Measurements from ENCODE around the gene FAM193B. TPM values are rescaled to one million over a fixed set of nuclear protein-coding genes. Genes with fewer than 3 reads are reported as not detected.

The FAM193B gene
- total RNA-seq, 6 experiments from 2014 or later, result 22.1 to 55.4 (median 39.2) TPM

DNA sequence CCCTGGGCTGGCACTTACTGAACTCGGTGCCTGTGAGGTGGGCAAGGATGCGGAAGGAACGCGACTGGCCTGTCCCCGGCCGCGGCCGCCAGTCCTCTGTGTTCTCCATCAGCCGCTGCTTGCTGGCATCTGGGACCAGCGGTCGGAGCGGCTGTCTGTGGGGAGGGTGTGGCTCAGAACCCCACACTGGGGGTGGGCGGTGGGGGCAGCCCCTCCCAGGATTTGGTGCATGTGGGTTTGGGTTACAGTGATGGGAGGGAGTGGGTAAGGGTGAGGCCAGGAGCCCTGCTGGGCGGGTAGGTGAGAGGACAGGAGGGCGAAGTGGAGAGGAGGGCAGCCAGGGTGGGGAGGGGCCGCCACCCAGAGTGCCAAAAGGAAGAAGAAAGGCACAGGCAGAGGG is 63.4 kb downstream of the FAM193B start:
- Histone ChIP-seq H3K27ac (no peak overlapping the region), H3K4me1 (no peaks in the 10 kb centered on the region), H3K27me3 (no peaks in the 10 kb centered on the region), H3K4me3 (no peak overlapping the region), H3K36me3 (peaks cover 0 to 2% (median 0%) of the 10 kb centered on the region in 4 donors), H3K9me3 (no peaks in the 10 kb centered on the region)
- ATAC-seq (no peak), DNase-seq (no peak)
- 96% methylated on average over 3 of the region's 16 CpGs for WGBS (ENCODE audit: insufficient coverage, low coverage, low lambda C conversion rate, missing lambda C conversion rate)
- TF ChIP-seq, protein P1, sequence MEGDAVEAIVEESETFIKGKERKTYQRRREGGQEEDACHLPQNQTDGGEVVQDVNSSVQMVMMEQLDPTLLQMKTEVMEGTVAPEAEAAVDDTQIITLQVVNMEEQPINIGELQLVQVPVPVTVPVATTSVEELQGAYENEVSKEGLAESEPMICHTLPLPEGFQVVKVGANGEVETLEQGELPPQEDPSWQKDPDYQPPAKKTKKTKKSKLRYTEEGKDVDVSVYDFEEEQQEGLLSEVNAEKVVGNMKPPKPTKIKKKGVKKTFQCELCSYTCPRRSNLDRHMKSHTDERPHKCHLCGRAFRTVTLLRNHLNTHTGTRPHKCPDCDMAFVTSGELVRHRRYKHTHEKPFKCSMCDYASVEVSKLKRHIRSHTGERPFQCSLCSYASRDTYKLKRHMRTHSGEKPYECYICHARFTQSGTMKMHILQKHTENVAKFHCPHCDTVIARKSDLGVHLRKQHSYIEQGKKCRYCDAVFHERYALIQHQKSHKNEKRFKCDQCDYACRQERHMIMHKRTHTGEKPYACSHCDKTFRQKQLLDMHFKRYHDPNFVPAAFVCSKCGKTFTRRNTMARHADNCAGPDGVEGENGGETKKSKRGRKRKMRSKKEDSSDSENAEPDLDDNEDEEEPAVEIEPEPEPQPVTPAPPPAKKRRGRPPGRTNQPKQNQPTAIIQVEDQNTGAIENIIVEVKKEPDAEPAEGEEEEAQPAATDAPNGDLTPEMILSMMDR (IDR thresholded peaks at IDR 0.05), result no peak
- no peak for TF ChIP-seq POLR2A (IDR thresholded peaks at IDR 0.05)
- intact Hi-C loops (cut with DNase I), result no loop called here

DNA sequence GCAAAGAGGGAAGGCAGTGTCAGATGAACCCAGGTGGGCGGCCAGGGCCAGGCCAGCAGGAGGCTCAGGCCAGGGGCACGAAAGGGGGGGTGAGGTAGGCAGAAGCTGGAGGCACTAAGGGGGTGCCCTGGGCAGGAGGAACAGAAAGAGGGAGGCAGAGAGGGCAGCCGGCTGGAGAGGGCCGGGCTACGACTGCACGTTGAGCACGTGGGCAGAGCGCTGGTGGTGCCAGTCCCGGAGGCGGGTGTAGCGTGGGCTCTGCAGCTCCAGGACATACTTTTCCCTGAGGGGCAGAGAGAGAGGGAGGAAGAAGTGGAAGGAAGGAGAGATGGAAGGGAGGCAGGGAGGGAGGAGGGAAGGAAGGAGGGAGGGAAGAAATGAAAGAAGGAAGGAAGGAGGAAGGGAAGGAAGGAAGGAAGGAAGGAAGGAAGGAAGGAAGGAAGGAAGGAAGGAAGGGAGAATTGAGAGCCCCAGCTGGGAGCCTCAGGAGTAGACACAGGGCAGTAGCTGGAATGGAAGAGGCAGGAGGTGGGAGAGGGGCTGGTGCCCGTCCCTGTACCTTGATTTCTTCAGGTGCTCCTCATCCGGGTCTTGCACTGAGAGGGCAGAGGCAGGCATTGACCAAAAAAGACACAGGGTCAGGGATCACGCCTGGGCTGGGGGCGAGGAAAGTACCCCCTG is 63.9 kb downstream of the FAM193B start:
- no peak overlapping the region for H3K4me3 ChIP-seq
- peaks cover 0 to 2% (median 0%) of the 10 kb centered on the region in 4 donors for H3K36me3 ChIP-seq
- no peak overlapping the region for H3K27ac ChIP-seq
- DNase-seq, result no peak
- no peaks in the 10 kb centered on the region for H3K4me1 ChIP-seq
- no peaks in the 10 kb centered on the region for H3K9me3 ChIP-seq
- TF ChIP-seq, protein P1 (IDR thresholded peaks at IDR 0.05), result no peak
- no peak for TF ChIP-seq POLR2A (IDR thresholded peaks at IDR 0.05)
- ATAC-seq, result no peak
- intact Hi-C loops (cut with DNase I), result no loop called here
- H3K27me3 ChIP-seq, result no peaks in the 10 kb centered on the region
- 79% methylated on average over 10 of the region's 15 CpGs for WGBS (ENCODE audit: insufficient coverage, low coverage, low lambda C conversion rate, missing lambda C conversion rate)

DNA sequence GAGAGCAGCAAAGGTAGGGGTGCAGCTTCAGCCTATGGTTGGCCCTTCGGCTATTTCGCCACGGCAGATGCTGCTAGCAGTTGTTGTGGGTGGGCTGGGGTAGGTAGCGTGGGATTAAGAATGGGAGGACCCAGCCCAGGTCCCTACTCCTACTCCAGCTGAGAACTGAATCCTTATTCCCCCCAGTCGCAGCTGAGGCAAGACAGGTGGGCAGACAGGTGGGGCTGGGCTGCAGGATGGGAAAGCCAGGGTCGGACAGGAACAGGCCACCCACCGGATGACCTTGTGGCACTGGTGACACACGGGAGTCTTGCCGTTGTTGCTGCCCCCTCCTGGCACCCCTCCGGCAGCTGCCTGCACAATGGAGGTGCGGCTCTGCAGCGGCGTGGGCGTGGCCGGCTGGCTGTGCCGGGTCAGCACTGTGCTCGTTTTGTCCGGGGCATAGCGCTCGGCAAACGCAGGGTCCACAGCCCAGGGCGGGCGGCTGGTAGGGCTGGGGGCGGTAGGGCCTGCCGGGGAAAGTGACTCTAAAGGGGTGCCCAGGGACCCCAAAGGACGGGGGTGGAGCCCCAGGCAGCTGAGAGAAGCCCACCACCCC is 65.1 kb downstream of the FAM193B start:
- TF ChIP-seq POLR2A (IDR thresholded peaks at IDR 0.05), result no peak
- TF ChIP-seq, protein P1 (IDR thresholded peaks at IDR 0.05), result no peak
- ATAC-seq (no peak), DNase-seq (no peak)
- no peaks in the 10 kb centered on the region for H3K4me1 ChIP-seq
- H3K27me3 ChIP-seq, result no peaks in the 10 kb centered on the region
- H3K4me3 ChIP-seq, result no peak overlapping the region
- peaks cover 0 to 2% (median 0%) of the 10 kb centered on the region in 4 donors for H3K36me3 ChIP-seq
- no peaks in the 10 kb centered on the region for H3K9me3 ChIP-seq
- intact Hi-C loops (cut with DNase I), result no loop called here
- H3K27ac ChIP-seq, result no peak overlapping the region
- 100% methylated on average over 1 of the region's 26 CpGs for WGBS (ENCODE audit: insufficient coverage, low coverage, low lambda C conversion rate, missing lambda C conversion rate)

DNA sequence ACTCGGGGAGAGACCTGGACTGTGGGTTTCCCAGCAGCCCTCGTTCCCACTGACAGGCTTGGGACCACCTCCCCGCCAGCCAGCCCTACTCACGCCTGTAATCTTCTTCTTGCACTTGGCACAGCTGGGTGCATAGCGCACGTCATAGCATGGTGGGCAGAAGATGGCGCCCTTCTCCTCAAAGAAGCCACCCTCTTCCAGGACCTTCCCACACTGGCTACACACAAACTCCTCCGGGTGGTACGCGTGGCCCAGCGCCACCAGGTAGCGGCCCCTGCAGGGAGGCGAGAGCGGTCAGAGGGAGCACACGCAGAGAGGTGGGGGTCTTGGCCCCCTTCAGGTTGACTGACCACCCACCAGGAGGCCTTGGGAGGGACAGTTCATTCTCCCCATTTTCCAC is 66.4 kb downstream of the FAM193B start:
- Histone ChIP-seq H3K9me3 (no peaks in the 10 kb centered on the region), H3K27ac (no peak overlapping the region), H3K36me3 (peaks cover 0 to 2% (median 0%) of the 10 kb centered on the region in 4 donors), H3K4me1 (no peaks in the 10 kb centered on the region), H3K4me3 (no peak overlapping the region), H3K27me3 (no peaks in the 10 kb centered on the region)
- ATAC-seq (no peak), DNase-seq (no peak)
- intact Hi-C loops (cut with DNase I), result no loop called here
- 74% methylated on average over 3 of the region's 15 CpGs for WGBS (ENCODE audit: insufficient coverage, low coverage, low lambda C conversion rate, missing lambda C conversion rate)
- TF ChIP-seq, protein P1 (IDR thresholded peaks at IDR 0.05), result no peak
- no peak for TF ChIP-seq POLR2A (IDR thresholded peaks at IDR 0.05)

Data from right lobe of liver (tissue), 6 donors.